OCI-M2 (cell line): ENCODE measurements around the gene ROR2.

Experiments
- DNase-seq: peaks from one replicate; lab custom pipeline; 2025; ENCODE audit not compliant: unreplicated experiment; lab: John Stamatoyannopoulos, UW

ROR2 gene

GRCh38 chr9:91843623-91844148 lies 106.3 kb downstream of the ROR2 start:
- DNase-seq = no peak

GRCh38 chr9:91843093-91843492 lies 106.9 kb downstream of the ROR2 start:
- no peak for DNase-seq

- DNase-seq = no peak
These were observed 107.5 kb downstream of the ROR2 start for GRCh38 chr9:91842358-91843049.

DNA sequence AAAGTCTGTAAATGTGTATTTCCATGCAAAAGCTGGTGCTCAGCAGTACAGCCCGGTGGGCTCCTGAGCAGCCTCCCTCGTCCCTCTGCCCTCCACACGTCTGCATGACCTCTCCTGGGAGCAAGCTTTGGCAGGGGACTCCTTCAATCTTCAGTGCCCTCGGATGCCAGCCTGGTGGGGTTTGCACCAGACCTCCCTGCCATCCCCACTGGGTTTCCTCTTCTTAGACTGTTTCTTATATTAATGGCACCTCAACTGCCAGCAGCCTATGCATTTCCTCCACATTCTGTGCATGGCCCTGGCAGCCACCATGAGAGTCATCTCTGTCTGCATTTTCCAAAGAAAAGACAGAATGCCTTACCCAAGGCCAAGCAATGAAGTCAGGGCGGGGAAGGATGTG lies 108.4 kb downstream of the ROR2 start:
- no peak for DNase-seq

DNA sequence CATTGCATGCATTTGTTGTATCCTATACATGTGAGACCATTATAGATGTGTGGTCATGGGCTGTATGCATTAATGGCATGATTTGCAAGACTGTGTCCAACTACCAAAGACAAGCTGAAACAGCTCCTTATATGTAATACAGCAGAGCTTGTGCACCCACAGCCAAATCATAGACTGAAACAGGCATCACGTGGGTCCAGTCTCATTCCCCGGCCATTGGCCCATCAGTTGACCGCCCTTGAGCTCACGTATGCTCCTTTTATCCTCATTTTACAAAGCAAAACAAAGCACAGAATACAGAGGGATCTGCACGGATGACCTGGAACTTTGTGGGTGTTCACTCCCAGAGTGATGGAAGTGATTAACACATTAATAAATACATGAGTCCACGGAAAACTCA lies 109.1 kb downstream of the ROR2 start:
- no peak for DNase-seq

GRCh38 chr9:91840469-91840868 lies 109.6 kb downstream of the ROR2 start:
- DNase-seq = no peak

DNA sequence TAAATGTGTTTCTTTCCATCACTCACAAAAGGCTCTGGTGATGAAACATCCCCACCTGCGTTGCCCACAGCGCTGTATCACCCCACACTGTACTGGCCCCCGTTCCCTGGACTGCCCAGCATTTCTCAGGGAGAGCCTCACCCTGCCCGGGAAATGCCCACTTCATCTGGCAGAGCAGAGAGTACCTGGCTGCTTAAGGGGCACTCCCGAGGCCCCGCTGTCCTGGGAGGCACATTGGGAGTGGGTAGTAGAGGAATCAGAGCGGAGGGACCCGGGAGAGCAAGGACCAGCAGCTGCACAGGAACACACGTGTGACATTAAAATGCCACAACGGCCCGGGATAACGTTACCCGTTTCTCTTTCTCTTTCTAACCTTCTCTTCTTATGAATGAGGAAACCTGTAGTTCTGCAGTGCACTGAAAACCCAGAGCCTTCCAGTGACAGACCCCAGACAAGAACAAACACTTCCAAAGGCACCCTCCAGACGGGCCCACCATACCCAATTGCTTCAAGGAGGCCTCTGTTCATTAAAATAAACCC lies 110.0 kb downstream of the ROR2 start:
- no peak for DNase-seq

DNA sequence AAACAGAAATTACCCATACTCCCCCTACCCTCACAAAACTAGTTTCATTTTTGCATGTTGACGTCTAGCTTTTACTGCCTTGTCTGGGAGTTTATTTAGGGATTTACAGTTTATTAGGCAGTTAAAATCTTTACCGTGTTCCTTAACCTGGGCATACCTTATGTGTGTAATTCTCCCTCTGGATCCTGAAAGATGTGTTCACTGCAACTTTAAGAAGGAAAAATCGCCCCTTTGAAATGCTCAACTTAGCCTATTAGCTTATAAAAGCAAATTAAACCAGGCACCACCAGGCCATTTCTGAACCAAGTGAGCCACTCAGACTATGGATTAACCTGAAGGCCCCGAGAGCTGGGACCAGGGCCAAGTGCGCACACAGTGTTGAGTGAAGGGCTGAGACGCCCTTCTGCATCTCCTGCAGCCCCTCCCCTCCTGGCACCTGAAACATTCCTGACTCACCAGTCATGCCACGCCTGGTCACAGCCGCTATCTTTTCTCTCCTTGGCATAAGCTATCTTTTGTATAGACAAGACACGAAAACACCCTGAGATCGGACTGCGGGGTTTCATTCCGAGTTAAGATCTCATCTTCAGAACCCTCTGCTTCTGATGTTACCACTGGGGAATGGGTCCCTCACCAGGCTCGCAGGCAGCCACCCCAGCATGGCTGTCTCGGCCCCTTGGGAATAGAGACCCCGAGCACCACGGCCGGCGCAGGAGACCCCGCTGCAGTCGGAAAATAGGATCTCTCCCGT lies 111.9 kb downstream of the ROR2 start:
- no peak for DNase-seq

- DNase-seq = no peak
These were observed 113.5 kb downstream of the ROR2 start for GRCh38 chr9:91836515-91836914.

- no peak for DNase-seq
These were observed 114.4 kb downstream of the ROR2 start for GRCh38 chr9:91835632-91836031.

GRCh38 chr9:91835216-91835615 lies 114.8 kb downstream of the ROR2 start:
- no peak for DNase-seq

GRCh38 chr9:91834740-91835139 lies 115.3 kb downstream of the ROR2 start:
- no peak for DNase-seq

DNA sequence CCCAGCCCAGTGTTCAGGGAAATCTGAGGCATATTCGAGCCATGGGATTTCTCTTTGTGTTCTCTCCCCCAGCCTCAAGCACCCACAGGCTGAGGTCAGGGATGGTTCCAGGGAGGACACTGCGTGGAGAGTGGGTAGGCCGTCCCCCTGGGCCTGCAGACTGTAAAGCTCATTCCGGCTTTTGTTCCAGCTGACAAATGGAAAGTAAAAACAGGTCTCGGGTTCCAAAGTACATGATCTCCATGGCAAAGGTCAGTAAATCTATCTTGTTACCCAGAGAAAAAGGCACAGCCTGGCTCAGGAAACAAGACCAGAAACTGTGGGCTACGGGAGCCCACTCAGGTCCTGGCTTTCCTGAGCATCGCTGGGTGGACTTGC lies 116.2 kb downstream of the ROR2 start:
- no peak for DNase-seq

- no peak for DNase-seq
These were observed 116.7 kb downstream of the ROR2 start for GRCh38 chr9:91833096-91833877.

- no peak for DNase-seq
These were observed 117.7 kb downstream of the ROR2 start for GRCh38 chr9:91832322-91832721.

DNA sequence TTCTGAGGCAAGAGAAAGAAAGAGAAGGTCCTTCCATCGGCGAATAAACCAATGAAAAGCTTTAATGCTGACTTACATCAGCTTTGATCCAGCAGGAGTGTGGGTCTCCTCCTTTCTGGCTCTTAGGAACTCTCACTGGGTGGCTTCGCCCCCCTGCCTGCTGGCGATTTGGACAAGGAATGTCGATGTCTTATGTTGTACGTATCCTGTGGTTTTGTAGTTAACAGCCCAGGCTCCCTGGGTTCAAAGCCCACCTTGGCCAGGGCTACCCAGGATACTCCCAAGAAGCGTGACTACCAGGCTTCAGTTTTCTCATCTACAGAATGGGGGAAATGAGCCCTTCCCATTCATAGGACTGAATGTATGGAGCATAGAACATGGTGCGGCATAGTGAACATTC lies 124.2 kb downstream of the ROR2 start:
- no peak for DNase-seq

DNA sequence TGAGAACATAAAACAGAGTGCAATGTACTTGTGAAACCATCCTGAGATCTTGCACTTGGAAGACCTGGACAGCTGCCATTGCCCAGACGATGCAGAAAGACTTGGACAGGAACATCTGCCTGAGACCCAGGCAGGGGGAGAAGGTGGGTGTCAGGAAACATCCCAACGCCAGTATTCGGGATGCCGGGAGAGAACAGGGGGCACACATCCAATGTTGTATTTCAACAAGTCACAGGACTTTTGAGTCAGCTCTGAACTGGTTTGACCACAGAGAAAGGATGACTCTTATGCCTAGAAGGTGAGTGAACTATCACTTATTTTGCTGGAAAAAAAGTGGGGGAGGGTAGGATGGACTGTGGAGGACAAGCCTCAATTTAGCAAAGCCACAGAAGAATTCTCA lies 124.6 kb downstream of the ROR2 start:
- DNase-seq = no peak

GRCh38 chr9:91824601-91825305 lies 125.3 kb downstream of the ROR2 start:
- no peak for DNase-seq

DNA sequence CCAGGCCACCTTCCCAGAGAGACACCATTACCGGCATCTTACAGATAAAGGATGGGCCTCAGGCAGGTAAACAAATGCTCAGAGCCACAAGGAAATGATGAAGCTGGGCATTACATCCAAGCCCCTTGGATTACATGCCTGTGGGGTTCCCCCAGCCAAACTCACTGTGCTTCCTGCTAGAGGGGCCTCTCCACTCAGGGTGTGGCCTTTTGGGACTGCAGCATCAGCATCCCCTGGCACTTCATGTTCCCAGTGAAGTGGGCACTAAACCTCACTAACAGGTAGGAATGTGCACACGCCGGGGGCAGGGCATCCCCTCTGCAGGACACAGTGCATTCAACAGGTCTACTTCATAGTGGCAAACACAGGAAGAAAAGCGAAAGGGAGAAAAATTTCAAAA lies 125.9 kb downstream of the ROR2 start:
- no peak for DNase-seq

DNA sequence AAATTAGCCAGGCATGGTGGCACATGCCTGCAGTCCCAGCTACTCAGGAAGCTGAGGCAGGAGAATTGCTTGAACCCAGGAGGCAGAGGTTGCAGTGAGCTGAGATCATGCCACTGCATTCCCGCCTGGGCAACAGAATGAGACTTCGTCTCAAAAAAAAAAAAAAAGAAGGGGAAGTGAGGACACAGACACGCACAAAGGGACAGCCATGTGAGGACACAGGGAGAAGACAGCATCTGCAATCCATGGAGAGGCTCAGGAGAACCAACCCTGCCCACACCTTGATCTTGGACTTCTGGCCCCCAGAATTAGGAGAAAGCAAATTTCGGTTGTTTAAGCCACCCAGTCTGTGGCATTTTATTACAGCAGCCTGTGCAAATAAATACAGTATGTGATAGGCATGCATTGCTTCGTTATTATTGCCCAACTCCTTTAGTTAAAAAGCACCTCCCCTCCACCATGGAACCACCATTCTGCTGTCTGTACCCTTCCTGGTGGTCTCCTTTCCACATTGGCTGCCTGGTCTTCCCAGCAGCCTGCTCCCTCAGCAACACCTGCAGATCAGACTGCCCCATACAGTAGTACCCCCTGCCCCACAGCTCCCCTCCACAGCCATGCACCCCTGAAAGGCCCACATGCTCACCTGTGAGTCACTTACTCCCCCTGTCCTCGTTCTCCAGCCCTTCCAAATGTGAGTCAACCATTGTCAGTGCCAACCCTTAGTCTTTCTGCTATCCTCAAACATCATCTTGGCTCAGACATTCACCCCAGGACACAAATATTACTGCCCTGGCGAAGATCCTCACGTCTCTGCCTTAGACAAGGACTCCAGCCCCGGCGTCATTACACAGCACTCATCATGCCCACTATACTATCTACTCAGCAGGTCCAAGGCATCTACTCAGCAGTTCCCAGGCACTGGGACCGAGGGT lies 128.8 kb downstream of the ROR2 start:
- no peak for DNase-seq
